HepG2 (cell line): Measurements from ENCODE around the gene NUDCD2. TPM values are rescaled to one million over a fixed set of nuclear protein-coding genes. Genes with fewer than 3 reads are reported as not detected.

Experiments
- BORCS8-MEF2B ChIP-seq: sonication (generic); formaldehyde crosslinking; IDR thresholded peaks from 2 replicates; pipeline ENCODE4 v1.8.0; 2022; ENCODE audit warnings: mild to moderate bottlenecking, missing genetic modification reagents
- DMAP1 ChIP-seq: IDR thresholded peaks from 2 replicates; pipeline ENCODE4 v1.6.1; 2016
- ELF1 ChIP-seq: sonication (generic); formaldehyde crosslinking; IDR thresholded peaks from 2 replicates; pipeline ENCODE4 v1.4.0; 2020; ENCODE audit warnings: missing genetic modification reagents
- HMGA1 ChIP-seq: sonication (generic); formaldehyde crosslinking; conservative IDR thresholded peaks from 2 replicates; pipeline ENCODE4 v1.4.0; 2020; ENCODE audit warnings: missing genetic modification reagents
- MAFG ChIP-seq: sonication (generic); formaldehyde crosslinking; IDR thresholded peaks from 2 replicates; pipeline ENCODE4 v1.5.1; 2020; ENCODE audit warnings: mild to moderate bottlenecking, missing genetic modification reagents
- PHF20 ChIP-seq: sonication (generic); formaldehyde crosslinking; IDR thresholded peaks from 2 replicates; pipeline ENCODE4 v1.5.0; 2020; ENCODE audit warnings: mild to moderate bottlenecking, missing genetic modification reagents
- RARG ChIP-seq: sonication (generic); formaldehyde crosslinking; IDR thresholded peaks from 2 replicates; pipeline ENCODE4 v1.4.0; 2020; ENCODE audit warnings: low read depth, mild to moderate bottlenecking, missing genetic modification reagents
- RFXAP ChIP-seq: sonication (generic); formaldehyde crosslinking; IDR thresholded peaks from 2 replicates; pipeline ENCODE4 v1.4.0; 2020; ENCODE audit warnings: missing genetic modification reagents, borderline replicate concordance
- SMYD3 ChIP-seq: sonication (generic); formaldehyde crosslinking; IDR thresholded peaks from 2 replicates; pipeline ENCODE4 v1.8.1; 2023; ENCODE audit warnings: mild to moderate bottlenecking, missing genetic modification reagents
- TBP ChIP-seq: sonication (generic); formaldehyde crosslinking; IDR thresholded peaks from 2 replicates; pipeline ENCODE4 v1.5.0; 2020; ENCODE audit warnings: missing genetic modification reagents
- WIZ ChIP-seq: sonication (generic); formaldehyde crosslinking; IDR thresholded peaks from 2 replicates; pipeline ENCODE4 v1.5.1; 2020; ENCODE audit warnings: mild to moderate bottlenecking, missing genetic modification reagents
- ZFP1 ChIP-seq: IDR thresholded peaks from 2 replicates; pipeline ENCODE4 v1.6.1; 2016
- ZKSCAN1 ChIP-seq: fragments of 150-350 bp; IDR thresholded peaks from 2 replicates; pipeline ENCODE4 v1.6.1; 2014; ENCODE audit warnings: low read length
- ZNF138 ChIP-seq: sonication (generic); formaldehyde crosslinking; IDR thresholded peaks from 2 replicates; pipeline ENCODE4 v1.5.0; 2020; ENCODE audit warnings: mild to moderate bottlenecking, low read depth, missing genetic modification reagents
- ZNF557 ChIP-seq: sonication (generic); formaldehyde crosslinking; IDR thresholded peaks from 2 replicates; pipeline ENCODE4 v1.4.0; 2020; ENCODE audit warnings: missing genetic modification reagents
- ZNF660 ChIP-seq: sonication (generic); formaldehyde crosslinking; IDR thresholded peaks from 2 replicates; pipeline ENCODE4 v1.5.1; 2020; ENCODE audit warnings: mild to moderate bottlenecking, low read depth, missing genetic modification reagents, borderline replicate concordance
- ZNF7 ChIP-seq: IDR thresholded peaks from 2 replicates; pipeline ENCODE4 v1.6.1; 2016; ENCODE audit warnings: missing biosample characterization, missing genetic modification reagents
- polyA plus RNA-seq, 8 experiments: library from polyadenylated mRNA; depleted of rRNA in 3 of 8; stranded (reverse) in 7 of 8; unstranded in 1 of 8; fragments of >200 nt; fragmentation: Illumina TruSeq in 4 of 8; extraction: Trizol in 4 of 8; gene quantifications; 2 replicates each; pipeline versions ENCODE4 v1.2.1 to v1.2.3, GENCODE V29; 2011 to 2016; ENCODE audit warnings: low read depth in 4 of 8, missing spikeins in 1 of 8, mixed read lengths in 1 of 8; ENCODE audit not compliant: insufficient read depth in 1 of 8
- total RNA-seq, 5 experiments: library from RNA; depleted of rRNA; stranded (reverse); fragments of >200 nt; fragmentation: Illumina TruSeq; extraction: Trizol; gene quantifications; 2 replicates each; pipeline ENCODE4 v1.2.3, GENCODE V29; 2016; ENCODE audit warnings: low read depth in 1 of 5
- TF ChIP-seq, protein P1 (sequence below): sonication (generic); formaldehyde crosslinking; IDR thresholded peaks from 2 replicates; pipeline ENCODE4 v1.4.0; 2020; ENCODE audit warnings: missing genetic modification reagents
- TF ChIP-seq, protein P2 (sequence below): sonication (generic); formaldehyde crosslinking; conservative IDR thresholded peaks from 2 replicates; pipeline ENCODE4 v1.4.0; 2020; ENCODE audit warnings: missing genetic modification reagents
- TF ChIP-seq, protein P3 (sequence below): sonication (generic); formaldehyde crosslinking; IDR thresholded peaks from 2 replicates; pipeline ENCODE4 v1.4.0; 2020; ENCODE audit warnings: missing genetic modification reagents
- TF ChIP-seq, protein P4 (sequence below): sonication (generic); formaldehyde crosslinking; IDR thresholded peaks from 2 replicates; pipeline ENCODE4 v1.4.0; 2020; ENCODE audit warnings: missing genetic modification reagents, mild to moderate bottlenecking, borderline replicate concordance
- TF ChIP-seq, protein P5 (sequence below): sonication (generic); formaldehyde crosslinking; IDR thresholded peaks from 2 replicates; pipeline ENCODE4 v1.5.0; 2020; ENCODE audit warnings: mild to moderate bottlenecking, low read depth, missing genetic modification reagents, borderline replicate concordance

NUDCD2 gene
- total and polyA plus RNA-seq, 2 of the 13 experiments (the other 11 are each of a cell fraction or from before 2014, with no cell fraction given): 14.8 to 39.2 TPM

DNA sequence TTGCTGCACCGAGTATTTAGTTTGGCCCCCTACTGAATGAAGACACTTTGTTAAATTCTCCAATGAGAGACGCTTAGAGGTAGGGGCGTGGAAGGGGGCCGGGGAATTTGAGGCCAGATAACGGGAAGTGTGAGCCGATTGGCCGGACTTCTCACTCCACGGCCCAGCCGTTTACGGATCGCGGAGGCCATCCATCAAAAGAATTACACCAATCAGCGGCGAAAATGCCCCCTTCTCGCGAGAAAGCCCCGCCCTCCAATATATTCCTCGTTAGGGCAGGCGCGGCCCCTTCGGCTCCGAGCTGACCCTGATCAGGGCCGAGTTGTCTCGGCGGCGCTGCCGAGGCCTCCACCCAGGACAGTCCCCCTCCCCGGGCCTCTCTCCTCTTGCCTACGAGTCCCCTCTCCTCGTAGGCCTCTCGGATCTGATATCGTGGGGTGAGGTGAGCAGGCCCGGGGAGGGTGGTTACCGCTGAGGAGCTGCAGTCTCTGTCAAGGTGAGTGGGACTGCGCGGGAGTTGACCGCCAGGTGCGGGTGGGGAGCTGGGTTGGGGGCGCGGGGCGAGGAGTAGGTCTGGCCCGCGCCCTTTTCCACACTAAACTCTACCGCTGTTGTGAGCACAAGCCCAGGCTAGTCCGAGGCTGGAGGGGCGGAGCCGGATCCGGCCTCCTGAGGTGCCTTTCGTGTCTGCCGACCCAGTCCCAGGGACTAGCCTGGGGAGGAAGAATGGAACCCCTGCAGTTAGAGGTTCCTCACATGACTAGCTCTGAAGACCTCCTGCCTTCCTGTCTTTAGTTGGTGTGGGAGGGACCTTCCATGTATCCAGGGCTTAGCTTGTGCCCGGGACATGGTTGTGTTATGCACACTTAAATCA, 22.4 kb downstream of the NUDCD2 start, which contains the start of gene CCNG1 (continued):
- TF ChIP-seq, protein P1, sequence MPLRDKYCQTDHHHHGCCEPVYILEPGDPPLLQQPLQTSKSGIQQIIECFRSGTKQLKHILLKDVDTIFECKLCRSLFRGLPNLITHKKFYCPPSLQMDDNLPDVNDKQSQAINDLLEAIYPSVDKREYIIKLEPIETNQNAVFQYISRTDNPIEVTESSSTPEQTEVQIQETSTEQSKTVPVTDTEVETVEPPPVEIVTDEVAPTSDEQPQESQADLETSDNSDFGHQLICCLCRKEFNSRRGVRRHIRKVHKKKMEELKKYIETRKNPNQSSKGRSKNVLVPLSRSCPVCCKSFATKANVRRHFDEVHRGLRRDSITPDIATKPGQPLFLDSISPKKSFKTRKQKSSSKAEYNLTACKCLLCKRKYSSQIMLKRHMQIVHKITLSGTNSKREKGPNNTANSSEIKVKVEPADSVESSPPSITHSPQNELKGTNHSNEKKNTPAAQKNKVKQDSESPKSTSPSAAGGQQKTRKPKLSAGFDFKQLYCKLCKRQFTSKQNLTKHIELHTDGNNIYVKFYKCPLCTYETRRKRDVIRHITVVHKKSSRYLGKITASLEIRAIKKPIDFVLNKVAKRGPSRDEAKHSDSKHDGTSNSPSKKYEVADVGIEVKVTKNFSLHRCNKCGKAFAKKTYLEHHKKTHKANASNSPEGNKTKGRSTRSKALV (CRISPR knock-in tag): no peak
- TF ChIP-seq WIZ (CRISPR knock-in tag): no peak
- TF ChIP-seq RARG (CRISPR knock-in tag): no peak
- peak; percentile 74 for TF ChIP-seq ELF1 (CRISPR knock-in tag)
- TF ChIP-seq MAFG (CRISPR knock-in tag): no peak
- 0 out of 2 replicates have a peak, but pooled peaks have one; percentile 1 for TF ChIP-seq RFXAP (CRISPR knock-in tag)
- TF ChIP-seq PHF20 (CRISPR knock-in tag): peak; percentile 59; the same call in 1 of the 2 replicates
- TF ChIP-seq BORCS8-MEF2B (CRISPR knock-in tag): peak; percentile 85
- TF ChIP-seq, protein P2, sequence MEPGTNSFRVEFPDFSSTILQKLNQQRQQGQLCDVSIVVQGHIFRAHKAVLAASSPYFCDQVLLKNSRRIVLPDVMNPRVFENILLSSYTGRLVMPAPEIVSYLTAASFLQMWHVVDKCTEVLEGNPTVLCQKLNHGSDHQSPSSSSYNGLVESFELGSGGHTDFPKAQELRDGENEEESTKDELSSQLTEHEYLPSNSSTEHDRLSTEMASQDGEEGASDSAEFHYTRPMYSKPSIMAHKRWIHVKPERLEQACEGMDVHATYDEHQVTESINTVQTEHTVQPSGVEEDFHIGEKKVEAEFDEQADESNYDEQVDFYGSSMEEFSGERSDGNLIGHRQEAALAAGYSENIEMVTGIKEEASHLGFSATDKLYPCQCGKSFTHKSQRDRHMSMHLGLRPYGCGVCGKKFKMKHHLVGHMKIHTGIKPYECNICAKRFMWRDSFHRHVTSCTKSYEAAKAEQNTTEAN (CRISPR knock-in tag): no peak
- TF ChIP-seq ZNF138: no peak
- TF ChIP-seq DMAP1 (CRISPR knock-in tag): peak; percentile 76
- peak; percentile 52; the same call in 1 of the 2 replicates for TF ChIP-seq ZFP1 (CRISPR knock-in tag)
- TF ChIP-seq ZNF7: no peak
- no peak for TF ChIP-seq ZNF557 (CRISPR knock-in tag)
- TF ChIP-seq, protein P3, sequence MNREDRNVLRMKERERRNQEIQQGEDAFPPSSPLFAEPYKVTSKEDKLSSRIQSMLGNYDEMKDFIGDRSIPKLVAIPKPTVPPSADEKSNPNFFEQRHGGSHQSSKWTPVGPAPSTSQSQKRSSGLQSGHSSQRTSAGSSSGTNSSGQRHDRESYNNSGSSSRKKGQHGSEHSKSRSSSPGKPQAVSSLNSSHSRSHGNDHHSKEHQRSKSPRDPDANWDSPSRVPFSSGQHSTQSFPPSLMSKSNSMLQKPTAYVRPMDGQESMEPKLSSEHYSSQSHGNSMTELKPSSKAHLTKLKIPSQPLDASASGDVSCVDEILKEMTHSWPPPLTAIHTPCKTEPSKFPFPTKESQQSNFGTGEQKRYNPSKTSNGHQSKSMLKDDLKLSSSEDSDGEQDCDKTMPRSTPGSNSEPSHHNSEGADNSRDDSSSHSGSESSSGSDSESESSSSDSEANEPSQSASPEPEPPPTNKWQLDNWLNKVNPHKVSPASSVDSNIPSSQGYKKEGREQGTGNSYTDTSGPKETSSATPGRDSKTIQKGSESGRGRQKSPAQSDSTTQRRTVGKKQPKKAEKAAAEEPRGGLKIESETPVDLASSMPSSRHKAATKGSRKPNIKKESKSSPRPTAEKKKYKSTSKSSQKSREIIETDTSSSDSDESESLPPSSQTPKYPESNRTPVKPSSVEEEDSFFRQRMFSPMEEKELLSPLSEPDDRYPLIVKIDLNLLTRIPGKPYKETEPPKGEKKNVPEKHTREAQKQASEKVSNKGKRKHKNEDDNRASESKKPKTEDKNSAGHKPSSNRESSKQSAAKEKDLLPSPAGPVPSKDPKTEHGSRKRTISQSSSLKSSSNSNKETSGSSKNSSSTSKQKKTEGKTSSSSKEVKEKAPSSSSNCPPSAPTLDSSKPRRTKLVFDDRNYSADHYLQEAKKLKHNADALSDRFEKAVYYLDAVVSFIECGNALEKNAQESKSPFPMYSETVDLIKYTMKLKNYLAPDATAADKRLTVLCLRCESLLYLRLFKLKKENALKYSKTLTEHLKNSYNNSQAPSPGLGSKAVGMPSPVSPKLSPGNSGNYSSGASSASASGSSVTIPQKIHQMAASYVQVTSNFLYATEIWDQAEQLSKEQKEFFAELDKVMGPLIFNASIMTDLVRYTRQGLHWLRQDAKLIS (CRISPR knock-in tag): peak; percentile 86; the same call in 1 of the 2 replicates
- TF ChIP-seq HMGA1: no peak
- TF ChIP-seq, protein P4, sequence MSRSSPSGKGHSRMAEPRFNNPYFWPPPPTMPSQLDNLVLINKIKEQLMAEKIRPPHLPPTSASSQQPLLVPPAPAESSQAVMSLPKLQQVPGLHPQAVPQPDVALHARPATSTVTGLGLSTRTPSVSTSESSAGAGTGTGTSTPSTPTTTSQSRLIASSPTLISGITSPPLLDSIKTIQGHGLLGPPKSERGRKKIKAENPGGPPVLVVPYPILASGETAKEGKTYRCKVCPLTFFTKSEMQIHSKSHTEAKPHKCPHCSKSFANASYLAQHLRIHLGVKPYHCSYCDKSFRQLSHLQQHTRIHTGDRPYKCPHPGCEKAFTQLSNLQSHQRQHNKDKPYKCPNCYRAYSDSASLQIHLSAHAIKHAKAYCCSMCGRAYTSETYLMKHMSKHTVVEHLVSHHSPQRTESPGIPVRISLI (CRISPR knock-in tag): no peak
- TF ChIP-seq SMYD3 (CRISPR knock-in tag): 0 out of 2 replicates have a peak, but pooled peaks have one; percentile 16
- TF ChIP-seq, protein P5, sequence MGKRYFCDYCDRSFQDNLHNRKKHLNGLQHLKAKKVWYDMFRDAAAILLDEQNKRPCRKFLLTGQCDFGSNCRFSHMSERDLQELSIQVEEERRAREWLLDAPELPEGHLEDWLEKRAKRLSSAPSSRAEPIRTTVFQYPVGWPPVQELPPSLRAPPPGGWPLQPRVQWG (CRISPR knock-in tag): no peak
- TF ChIP-seq TBP (CRISPR knock-in tag): no peak
- TF ChIP-seq ZNF660 (CRISPR knock-in tag): no peak
- no peak for TF ChIP-seq ZKSCAN1
